RWPE2 (cell line): Measurements from ENCODE around the gene C3orf20.

Experiments used
- ATAC-seq: fragments of 200-7000 bp; cut with Tn5 transposase; 3 replicates; pipeline ENCODE4 v1.9.1; 2021; ENCODE audit warnings: low read depth
- DNase-seq: peaks from one replicate; pipeline ENCODE4 v3.0.0-alpha.2; 2020; ENCODE audit warnings: low spot score
- H3K27ac ChIP-seq: fragments of 450-650 bp; 2 replicates; pipeline ENCODE4 v1.5.1; 2017; ENCODE audit warnings: mild to moderate bottlenecking; ENCODE audit not compliant: poor library complexity, severe bottlenecking
- H3K27me3 ChIP-seq: fragments of 250-450 bp; sonication (Bioruptor Pico); 2 replicates; pipeline ENCODE4 v1.5.1; 2021; ENCODE audit warnings: mild to moderate bottlenecking, moderate library complexity; ENCODE audit not compliant: insufficient read depth, poor library complexity, severe bottlenecking
- H3K36me3 ChIP-seq: fragments of 250-450 bp; sonication (Bioruptor Pico); 2 replicates; pipeline ENCODE4 v1.5.1; 2020; ENCODE audit warnings: low read depth, mild to moderate bottlenecking, moderate library complexity
- H3K4me1 ChIP-seq: fragments of 250-450 bp; sonication (Bioruptor Pico); 2 replicates; pipeline ENCODE4 v1.5.1; 2021; ENCODE audit warnings: mild to moderate bottlenecking, moderate library complexity; ENCODE audit not compliant: insufficient read depth, poor library complexity, severe bottlenecking
- H3K4me3 ChIP-seq: fragments of 250-450 bp; sonication (Bioruptor Pico); 2 replicates; pipeline ENCODE4 v1.5.1; 2021; ENCODE audit warnings: mild to moderate bottlenecking, moderate library complexity; ENCODE audit not compliant: severe bottlenecking
- H3K9me3 ChIP-seq: fragments of 250-450 bp; sonication (Bioruptor Pico); 2 replicates; pipeline ENCODE4 v1.5.1; 2021; ENCODE audit warnings: mild to moderate bottlenecking, moderate library complexity; ENCODE audit not compliant: severe bottlenecking
- CTCF ChIP-seq: fragments of 450-650 bp; IDR thresholded peaks from one replicate; pipeline ENCODE4 v1.5.1; 2017; ENCODE audit warnings: mild to moderate bottlenecking, moderate library complexity; ENCODE audit not compliant: poor library complexity, severe bottlenecking

C3orf20 gene

GRCh38 chr3:14766428-14767244, 91.7 kb downstream of the C3orf20 start:
- Histone ChIP-seq H3K27me3 (no peaks in the 10 kb centered on the region), H3K9me3 (no peaks in the 10 kb centered on the region), H3K4me1 (no peaks in the 10 kb centered on the region), H3K4me3 (no peak overlapping the region), H3K36me3 (no peaks in the 10 kb centered on the region), H3K27ac (no peak overlapping the region)
- no peak for ATAC-seq
- DNase-seq = no peak
- TF ChIP-seq CTCF = no peak

- H3K4me1 ChIP-seq = no peaks in the 10 kb centered on the region
- H3K27me3 ChIP-seq = no peaks in the 10 kb centered on the region
- no peak overlapping the region for H3K27ac ChIP-seq
- H3K4me3 ChIP-seq = no peak overlapping the region
- H3K36me3 ChIP-seq = no peaks in the 10 kb centered on the region
- no peak for TF ChIP-seq CTCF
- ATAC-seq = no peak
- no peak for DNase-seq
- no peaks in the 10 kb centered on the region for H3K9me3 ChIP-seq
These were observed 92.5 kb downstream of the C3orf20 start for GRCh38 chr3:14767245-14768051.

GRCh38 chr3:14768182-14768790, 93.3 kb downstream of the C3orf20 start:
- no peak for TF ChIP-seq CTCF
- Histone ChIP-seq H3K4me1 (no peaks in the 10 kb centered on the region), H3K36me3 (no peaks in the 10 kb centered on the region), H3K27ac (no peak overlapping the region), H3K9me3 (no peaks in the 10 kb centered on the region), H3K4me3 (no peak overlapping the region), H3K27me3 (no peaks in the 10 kb centered on the region)
- ATAC-seq (0 out of 3 replicates have a peak, but pooled peaks have one; percentile 11), DNase-seq (no peak)

GRCh38 chr3:14768881-14769280, 93.9 kb downstream of the C3orf20 start:
- H3K36me3 ChIP-seq = no peaks in the 10 kb centered on the region
- no peak for TF ChIP-seq CTCF
- DNase-seq (no peak), ATAC-seq (no peak)
- H3K4me1 ChIP-seq = no peaks in the 10 kb centered on the region
- H3K4me3 ChIP-seq = no peak overlapping the region
- H3K9me3 ChIP-seq = no peaks in the 10 kb centered on the region
- H3K27me3 ChIP-seq = no peaks in the 10 kb centered on the region
- H3K27ac ChIP-seq = no peak overlapping the region
